ENCODE measurements around the gene MYO10.

MYO10 gene

DNA sequence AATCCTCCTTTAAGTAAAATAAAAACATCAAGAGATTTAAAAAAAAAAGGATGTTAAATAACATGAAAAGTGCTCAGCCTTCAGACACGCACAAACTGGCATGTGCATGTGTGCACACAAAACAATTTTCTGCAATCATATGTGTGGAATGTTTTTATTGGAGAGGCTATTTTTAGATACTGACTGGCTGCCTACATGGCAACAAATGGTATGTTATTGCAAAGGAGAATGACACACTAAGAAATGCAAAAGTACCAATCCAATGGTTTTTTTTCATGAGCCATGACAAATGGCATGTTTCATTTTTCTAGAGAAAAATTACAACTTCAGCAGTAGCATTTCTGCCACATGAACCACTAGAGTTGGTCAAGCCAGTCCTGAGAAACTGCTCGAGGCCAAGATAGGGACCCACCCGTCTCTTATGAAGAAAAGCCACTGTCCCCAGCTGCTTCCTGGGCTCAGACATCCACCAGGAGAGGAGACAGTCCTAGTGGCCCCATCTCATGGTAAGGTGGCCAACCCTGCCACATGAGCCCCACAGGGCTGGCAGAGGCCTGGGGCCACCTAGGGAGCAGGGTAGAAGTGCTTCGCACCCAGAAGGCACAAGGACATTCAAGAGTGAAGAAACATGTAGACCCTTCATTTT, 116.4 kb downstream of the MYO10 start:
- ChIA-PET POLR2A (no interaction called here), CTCF (interaction anchor here (1.0 to 1.6 kb wide), 2 partner anchors 9 to 371 kb away, joined by 3 to 5 read pairs; no protein-coding TSS in a partner anchor)
- Histone ChIP-seq H3K9me3 (ENCODE audit: control insufficient read depth, insufficient read depth, low read depth, low read length) (no peaks in the 10 kb centered on the region), H3K36me3 (ENCODE audit: control insufficient read depth in 2 of 2, insufficient read depth in 1 of 2, low read length in 2 of 2) (peaks cover 0 to 4% of the 10 kb centered on the region in 2 experiments; a peak in 2 of 3 replicates), H3K4me3 (ENCODE audit: low read depth, low read length) (no peak overlapping the region), H3K4me1 (ENCODE audit: control insufficient read depth, insufficient read depth, low read length) (no peaks in the 10 kb centered on the region), H3K27ac (ENCODE audit: extremely low read depth, low read depth, low read length) (no peak overlapping the region)
- TF ChIP-seq SETDB1 (IDR thresholded peaks at IDR 0.05; ENCODE audit: insufficient read length, low read length) (no peak), SP2 (tag by site-specific recombination; IDR thresholded peaks at IDR 0.05) (no peak), KLF16 (tag by site-specific recombination; IDR thresholded peaks at IDR 0.05) (no peak), ZNF133 (tag by site-specific recombination; IDR thresholded peaks at IDR 0.05) (no peak), ZBTB8A (tag by site-specific recombination; IDR thresholded peaks at IDR 0.05) (no peak), ZBTB7A (tag by site-specific recombination; IDR thresholded peaks at IDR 0.05; ENCODE audit: low read depth) (no peak), ZNF433 (tag by site-specific recombination; IDR thresholded peaks at IDR 0.05; ENCODE audit: low read depth) (no peak), ZNF404 (tag by site-specific recombination; IDR thresholded peaks at IDR 0.05) (no peak), HOXD13 (CRISPR knock-in tag; IDR thresholded peaks at IDR 0.05; ENCODE audit: borderline replicate concordance) (no peak), ZNF830 (tag by site-specific recombination; IDR thresholded peaks at IDR 0.05; ENCODE audit: low read depth) (no peak), ZNF221 (tag by site-specific recombination; IDR thresholded peaks at IDR 0.05; ENCODE audit: borderline replicate concordance) (no peak), KLF8 (tag by site-specific recombination; IDR thresholded peaks at IDR 0.05) (no peak), SP3 (tag by site-specific recombination; IDR thresholded peaks at IDR 0.05) (no peak), ZNF10 (tag by site-specific recombination; IDR thresholded peaks at IDR 0.05) (no peak), ZNF529 (tag by site-specific recombination; IDR thresholded peaks at IDR 0.05; ENCODE audit: insufficient replicate concordance) (no peak)
- TF ChIP-seq, protein P1, sequence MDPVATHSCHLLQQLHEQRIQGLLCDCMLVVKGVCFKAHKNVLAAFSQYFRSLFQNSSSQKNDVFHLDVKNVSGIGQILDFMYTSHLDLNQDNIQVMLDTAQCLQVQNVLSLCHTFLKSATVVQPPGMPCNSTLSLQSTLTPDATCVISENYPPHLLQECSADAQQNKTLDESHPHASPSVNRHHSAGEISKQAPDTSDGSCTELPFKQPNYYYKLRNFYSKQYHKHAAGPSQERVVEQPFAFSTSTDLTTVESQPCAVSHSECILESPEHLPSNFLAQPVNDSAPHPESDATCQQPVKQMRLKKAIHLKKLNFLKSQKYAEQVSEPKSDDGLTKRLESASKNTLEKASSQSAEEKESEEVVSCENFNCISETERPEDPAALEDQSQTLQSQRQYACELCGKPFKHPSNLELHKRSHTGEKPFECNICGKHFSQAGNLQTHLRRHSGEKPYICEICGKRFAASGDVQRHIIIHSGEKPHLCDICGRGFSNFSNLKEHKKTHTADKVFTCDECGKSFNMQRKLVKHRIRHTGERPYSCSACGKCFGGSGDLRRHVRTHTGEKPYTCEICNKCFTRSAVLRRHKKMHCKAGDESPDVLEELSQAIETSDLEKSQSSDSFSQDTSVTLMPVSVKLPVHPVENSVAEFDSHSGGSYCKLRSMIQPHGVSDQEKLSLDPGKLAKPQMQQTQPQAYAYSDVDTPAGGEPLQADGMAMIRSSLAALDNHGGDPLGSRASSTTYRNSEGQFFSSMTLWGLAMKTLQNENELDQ (tag by site-specific recombination; IDR thresholded peaks at IDR 0.05; ENCODE audit: low read depth), result no peak
- TF ChIP-seq, protein P2, sequence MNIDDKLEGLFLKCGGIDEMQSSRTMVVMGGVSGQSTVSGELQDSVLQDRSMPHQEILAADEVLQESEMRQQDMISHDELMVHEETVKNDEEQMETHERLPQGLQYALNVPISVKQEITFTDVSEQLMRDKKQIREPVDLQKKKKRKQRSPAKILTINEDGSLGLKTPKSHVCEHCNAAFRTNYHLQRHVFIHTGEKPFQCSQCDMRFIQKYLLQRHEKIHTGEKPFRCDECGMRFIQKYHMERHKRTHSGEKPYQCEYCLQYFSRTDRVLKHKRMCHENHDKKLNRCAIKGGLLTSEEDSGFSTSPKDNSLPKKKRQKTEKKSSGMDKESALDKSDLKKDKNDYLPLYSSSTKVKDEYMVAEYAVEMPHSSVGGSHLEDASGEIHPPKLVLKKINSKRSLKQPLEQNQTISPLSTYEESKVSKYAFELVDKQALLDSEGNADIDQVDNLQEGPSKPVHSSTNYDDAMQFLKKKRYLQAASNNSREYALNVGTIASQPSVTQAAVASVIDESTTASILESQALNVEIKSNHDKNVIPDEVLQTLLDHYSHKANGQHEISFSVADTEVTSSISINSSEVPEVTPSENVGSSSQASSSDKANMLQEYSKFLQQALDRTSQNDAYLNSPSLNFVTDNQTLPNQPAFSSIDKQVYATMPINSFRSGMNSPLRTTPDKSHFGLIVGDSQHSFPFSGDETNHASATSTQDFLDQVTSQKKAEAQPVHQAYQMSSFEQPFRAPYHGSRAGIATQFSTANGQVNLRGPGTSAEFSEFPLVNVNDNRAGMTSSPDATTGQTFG (tag by site-specific recombination; IDR thresholded peaks at IDR 0.05; ENCODE audit: borderline replicate concordance), result no peak
- TF ChIP-seq, protein P3, sequence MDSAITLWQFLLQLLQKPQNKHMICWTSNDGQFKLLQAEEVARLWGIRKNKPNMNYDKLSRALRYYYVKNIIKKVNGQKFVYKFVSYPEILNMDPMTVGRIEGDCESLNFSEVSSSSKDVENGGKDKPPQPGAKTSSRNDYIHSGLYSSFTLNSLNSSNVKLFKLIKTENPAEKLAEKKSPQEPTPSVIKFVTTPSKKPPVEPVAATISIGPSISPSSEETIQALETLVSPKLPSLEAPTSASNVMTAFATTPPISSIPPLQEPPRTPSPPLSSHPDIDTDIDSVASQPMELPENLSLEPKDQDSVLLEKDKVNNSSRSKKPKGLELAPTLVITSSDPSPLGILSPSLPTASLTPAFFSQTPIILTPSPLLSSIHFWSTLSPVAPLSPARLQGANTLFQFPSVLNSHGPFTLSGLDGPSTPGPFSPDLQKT (IDR thresholded peaks at IDR 0.05; ENCODE audit: borderline replicate concordance, low read depth, low read length), result no peak
- TF ChIP-seq, protein P4, sequence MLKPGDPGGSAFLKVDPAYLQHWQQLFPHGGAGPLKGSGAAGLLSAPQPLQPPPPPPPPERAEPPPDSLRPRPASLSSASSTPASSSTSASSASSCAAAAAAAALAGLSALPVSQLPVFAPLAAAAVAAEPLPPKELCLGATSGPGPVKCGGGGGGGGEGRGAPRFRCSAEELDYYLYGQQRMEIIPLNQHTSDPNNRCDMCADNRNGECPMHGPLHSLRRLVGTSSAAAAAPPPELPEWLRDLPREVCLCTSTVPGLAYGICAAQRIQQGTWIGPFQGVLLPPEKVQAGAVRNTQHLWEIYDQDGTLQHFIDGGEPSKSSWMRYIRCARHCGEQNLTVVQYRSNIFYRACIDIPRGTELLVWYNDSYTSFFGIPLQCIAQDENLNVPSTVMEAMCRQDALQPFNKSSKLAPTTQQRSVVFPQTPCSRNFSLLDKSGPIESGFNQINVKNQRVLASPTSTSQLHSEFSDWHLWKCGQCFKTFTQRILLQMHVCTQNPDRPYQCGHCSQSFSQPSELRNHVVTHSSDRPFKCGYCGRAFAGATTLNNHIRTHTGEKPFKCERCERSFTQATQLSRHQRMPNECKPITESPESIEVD (tag by site-specific recombination; IDR thresholded peaks at IDR 0.05), result no peak
